Stimulated activated CD4-positive, alpha-beta T cell treated with anti-CD3 and anti-CD28 coated beads, Interleukin-4, amount 100 ng/mL, for 1 hour (primary cell): ENCODE measurements around the gene CDS2.
A peak's percentile ranks its signal among the peaks of the same experiment; 100 is the strongest.

Source experiments
- DNase-seq: peaks from one replicate; pipeline ENCODE4 v3.0.0-alpha.2; 2020

CDS2 gene

DNA sequence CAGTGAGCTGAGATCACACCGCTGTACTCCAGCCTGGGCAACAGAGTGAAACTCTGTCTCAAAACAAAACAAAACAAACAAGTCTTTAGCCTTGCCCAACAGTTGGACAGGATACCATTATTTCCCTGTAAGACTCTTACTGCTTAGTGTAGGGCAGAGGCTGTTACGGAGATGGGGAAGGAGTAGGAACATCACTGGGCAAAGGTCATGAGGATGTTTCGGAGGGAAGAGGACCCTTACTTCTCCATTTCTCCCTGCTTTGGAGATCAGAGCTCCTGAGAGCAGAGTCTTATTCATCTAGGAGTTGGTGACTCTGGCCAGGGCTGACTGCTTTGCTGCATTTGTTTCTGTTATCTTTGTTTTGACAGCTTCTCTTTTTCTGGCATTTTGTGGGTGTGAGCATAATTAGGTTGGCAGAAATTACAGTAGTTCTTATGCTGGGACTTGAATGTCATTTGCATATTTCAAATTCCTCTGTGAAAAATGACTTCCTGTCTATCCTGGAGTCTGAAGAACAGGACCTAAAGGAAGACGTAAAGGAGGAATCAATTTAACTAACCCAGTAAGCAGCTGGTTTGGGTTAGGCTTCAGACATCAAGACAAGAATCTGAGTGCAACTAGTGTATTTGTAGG is 89.0 kb downstream of the CDS2 start:
- no peak for DNase-seq

DNA sequence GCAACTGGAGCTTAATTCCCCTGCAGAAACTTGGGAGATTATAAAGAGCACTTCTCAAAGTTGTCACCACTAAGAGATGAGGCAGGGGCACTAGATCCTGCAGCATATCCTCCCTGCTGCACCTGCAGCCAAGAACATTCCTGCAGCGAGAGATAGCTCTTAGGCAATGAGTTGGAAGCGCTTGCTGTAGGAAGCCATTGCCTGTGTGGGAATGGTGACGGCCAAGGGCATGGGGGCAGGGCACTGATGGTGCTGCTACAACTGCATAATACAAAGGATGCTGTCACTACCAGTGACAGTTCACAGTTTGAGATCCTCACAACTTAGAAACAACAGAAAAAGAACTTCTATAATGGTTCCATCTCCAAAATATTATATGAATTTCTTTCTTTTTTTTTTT is 89.9 kb downstream of the CDS2 start:
- no peak for DNase-seq

DNA sequence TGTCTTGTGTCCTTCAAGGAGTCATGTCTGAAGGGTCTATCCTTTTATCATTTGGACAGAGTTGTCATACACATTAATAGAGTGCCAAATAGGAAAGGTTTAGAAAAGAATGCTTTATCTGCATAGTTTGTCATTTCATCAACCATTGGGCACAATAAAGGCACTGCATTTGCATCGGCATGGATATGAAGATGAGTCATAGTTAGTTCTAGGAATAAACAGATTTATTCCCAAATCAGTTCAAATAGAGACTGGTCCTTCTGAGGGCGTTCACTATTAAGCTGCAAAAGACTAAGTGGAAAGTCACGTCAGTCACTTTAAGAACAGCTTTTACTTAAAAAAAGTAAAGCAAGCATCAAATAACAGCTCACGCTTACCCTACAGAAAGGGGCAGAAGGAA is 90.8 kb downstream of the CDS2 start:
- DNase-seq = no peak

DNA sequence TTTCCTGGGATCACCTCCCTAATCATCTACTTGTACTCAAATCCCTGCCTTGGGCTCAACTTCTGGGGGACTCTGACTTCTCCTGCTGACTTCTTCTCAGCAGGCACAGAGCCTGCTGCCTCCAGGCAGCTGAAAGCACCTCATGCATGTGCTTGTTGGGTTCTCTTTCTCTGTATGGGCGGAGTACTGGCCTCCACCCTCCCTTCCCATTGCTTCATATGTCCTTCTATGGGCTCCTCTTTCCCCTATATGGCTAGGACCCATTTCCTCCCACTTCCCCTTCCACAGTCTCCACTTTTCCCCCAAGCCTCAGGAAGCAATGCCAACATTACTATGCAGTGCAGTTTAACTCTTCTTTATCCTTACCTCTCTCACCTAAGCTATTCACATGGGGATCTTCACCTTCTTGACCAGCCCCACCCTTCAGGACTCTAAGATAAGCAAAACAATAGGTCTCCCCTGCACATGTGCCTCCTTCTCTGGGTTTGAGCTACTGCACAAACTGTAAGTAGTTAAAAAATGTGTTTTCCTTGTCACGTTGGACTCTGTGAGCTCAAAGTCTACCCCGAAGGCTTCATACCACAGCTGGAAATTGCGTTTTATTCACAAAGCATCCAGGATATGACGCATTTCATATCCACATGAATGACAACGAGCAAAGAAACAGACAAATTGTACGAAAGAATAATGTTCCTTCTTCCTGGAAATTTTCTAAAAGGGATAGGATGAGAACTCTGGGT is 93.7 kb downstream of the CDS2 start:
- DNase-seq = no peak

DNA sequence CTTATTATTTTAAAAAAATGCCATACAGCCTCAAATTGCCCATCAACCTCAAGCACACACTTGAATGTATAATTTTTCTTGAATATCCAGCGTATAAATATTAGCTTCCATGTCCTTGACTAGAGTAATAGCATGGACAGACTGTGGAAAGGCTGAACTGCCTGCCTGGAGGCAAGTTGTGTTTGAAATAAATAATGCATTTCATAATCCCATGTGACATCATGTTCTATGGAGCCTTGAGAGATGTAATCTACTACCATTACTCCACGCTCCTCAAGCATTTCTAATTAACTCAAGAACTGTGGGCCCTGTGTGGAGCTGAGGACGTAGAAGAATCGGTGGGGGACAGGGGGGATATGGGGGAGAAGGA is 94.2 kb downstream of the CDS2 start:
- no peak for DNase-seq

DNA sequence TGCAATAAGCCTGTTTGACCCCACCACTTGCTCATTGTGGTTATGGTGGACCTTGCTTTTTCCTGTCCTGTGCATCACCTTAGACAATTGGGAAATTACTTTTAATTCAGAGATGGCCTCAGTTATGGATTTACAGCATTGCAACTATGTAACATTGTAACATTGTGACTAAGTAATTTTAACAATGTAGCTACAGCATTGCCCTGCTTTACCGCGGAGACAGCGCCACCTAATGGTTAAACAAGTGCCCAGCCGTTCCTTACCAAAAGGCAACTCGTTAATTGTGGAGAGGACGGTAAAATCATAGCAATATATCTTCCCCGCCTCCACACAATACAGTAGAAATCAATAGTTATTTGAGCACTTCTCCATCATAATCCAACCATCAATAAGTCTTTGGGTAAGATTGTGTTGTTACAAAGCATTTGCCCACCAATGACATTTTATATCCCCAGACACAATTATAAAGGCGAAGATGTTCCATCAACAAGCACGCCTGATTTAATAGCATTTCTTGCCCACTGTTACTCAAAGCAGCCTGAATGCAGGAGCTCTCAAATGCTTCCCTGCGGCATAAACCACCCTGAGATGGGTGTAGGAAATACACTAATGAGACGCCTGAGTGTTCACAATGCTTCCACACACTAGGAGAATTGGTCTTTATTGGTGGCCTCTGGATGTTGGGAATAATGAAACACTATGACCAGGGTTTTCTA is 96.3 kb downstream of the CDS2 start:
- peak; percentile 45 for DNase-seq

DNA sequence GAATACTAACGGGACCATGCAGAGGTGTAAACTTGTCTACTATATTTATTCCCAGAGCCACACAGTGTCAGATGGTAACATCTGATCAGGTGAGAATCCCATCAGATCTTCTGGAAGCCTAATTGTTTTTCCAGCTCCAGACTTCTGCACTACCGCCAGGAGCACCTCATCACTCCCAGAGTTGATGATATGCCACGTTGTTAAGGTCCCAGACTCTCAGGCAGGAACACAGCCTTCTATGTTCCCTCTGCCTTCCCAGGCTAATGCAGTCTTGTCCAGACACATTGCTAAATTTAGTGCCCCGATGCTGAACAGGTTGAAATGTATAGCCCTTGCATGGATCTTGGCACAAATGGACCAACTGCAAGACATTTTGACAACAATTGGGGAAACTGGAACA is 103.7 kb downstream of the CDS2 start:
- DNase-seq = no peak

DNA sequence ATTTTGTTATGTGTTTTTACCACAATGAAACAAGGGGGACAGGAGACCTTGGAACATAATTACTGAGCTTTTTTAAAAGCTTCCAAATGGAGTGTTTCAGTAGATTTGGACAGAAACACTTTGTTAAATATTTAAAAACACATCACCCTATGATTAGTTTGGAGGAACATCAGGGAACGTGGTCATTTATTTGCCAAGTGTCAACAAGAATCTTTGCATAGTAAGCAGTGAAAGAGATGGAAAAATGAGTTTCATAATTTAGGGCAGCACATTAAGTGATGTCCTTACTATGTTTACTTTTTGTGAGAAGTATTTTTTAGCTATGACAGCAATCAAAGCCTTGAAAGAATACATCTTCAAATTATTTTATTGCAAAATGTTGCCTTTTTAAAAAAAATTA is 107.3 kb downstream of the CDS2 start:
- DNase-seq = no peak

DNA sequence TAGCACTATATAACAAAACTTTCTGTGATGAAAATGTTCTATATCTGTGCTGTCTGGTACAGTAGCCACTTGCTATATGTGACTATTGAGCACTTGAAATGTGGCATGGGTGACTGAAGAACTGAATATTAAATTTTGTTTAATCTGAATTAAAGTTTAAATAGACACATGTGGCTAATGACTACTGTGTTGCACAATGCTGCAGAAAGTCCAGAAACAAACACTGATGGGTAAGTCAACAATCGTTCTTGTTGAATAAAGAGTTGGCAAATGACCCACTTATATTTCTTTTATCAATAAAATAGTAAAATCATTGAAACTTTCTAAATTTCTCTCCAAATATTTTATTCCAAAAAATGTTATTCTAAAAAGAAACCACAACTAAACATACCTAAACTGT is 108.2 kb downstream of the CDS2 start:
- DNase-seq = no peak
